Upper lobe of left lung (tissue), 4 donors: ENCODE data around the gene FXYD4.

Experiments
- POLR2AphosphoS5 ChIP-seq, 2 donors: sonication (generic); formaldehyde crosslinking; IDR thresholded peaks; one replicate each; pipeline ENCODE4 v1.5.1; 2017; ENCODE audit warnings: antibody characterized with exemption in 2 of 2
- TF ChIP-seq, protein P1 (sequence below), 6 experiments: fragments of 450-650 bp in 4 of 6; fragments of 200-600 bp in 2 of 6; sonication (generic) in 2 of 6; IDR thresholded peaks; one replicate each; pipeline ENCODE4 v1.5.1; 2016 to 2019; ENCODE audit warnings: antibody characterized with exemption in 6 of 6

DNA sequence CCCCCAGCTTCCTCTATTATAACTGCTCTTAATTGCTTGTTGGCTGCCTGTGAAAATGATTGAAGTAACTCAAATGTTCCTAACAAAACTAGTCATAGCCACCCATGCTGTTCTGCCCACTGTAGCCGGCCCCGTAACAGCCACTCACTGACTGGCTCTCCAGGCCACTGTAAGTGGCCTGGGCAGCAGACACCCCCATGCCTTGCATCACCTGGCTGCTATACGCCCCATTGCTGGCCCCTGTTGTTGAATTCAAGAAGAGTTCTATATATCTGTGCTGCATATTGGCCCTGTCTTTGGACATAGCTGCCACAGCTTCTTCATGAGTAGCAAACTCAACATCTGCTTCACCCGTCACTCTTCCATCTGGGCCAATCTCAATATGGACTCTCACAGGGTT, 15.1 kb downstream of the FXYD4 start:
- no peak for TF ChIP-seq POLR2AphosphoS5 (IDR thresholded peaks at IDR 0.05)
- TF ChIP-seq, protein P1, sequence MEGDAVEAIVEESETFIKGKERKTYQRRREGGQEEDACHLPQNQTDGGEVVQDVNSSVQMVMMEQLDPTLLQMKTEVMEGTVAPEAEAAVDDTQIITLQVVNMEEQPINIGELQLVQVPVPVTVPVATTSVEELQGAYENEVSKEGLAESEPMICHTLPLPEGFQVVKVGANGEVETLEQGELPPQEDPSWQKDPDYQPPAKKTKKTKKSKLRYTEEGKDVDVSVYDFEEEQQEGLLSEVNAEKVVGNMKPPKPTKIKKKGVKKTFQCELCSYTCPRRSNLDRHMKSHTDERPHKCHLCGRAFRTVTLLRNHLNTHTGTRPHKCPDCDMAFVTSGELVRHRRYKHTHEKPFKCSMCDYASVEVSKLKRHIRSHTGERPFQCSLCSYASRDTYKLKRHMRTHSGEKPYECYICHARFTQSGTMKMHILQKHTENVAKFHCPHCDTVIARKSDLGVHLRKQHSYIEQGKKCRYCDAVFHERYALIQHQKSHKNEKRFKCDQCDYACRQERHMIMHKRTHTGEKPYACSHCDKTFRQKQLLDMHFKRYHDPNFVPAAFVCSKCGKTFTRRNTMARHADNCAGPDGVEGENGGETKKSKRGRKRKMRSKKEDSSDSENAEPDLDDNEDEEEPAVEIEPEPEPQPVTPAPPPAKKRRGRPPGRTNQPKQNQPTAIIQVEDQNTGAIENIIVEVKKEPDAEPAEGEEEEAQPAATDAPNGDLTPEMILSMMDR (IDR thresholded peaks at IDR 0.05), result no peak
